A549 (cell line): ENCODE results near the gene EPS8L2.

Experiments
- CHD2 ChIP-seq: fragments of 150-350 bp; IDR thresholded peaks from 2 replicates; pipeline ENCODE4 v1.6.1; 2014; ENCODE audit warnings: low read length; ENCODE audit not compliant: partially characterized antibody
- CTCF ChIP-seq: fragments of >200 bp; sonication (Bioruptor Twin); formaldehyde crosslinking; IDR thresholded peaks from 3 replicates; pipeline ENCODE4 v1.5.1; 2016
- E2F6 ChIP-seq: IDR thresholded peaks from 2 replicates; pipeline ENCODE4 v1.6.1; 2012; ENCODE audit warnings: low read depth, borderline replicate concordance
- EP300 ChIP-seq, 2 experiments: fragments of >200 bp; sonication (Bioruptor Twin); formaldehyde crosslinking; IDR thresholded peaks; 2 replicates in 1 of 2; 3 replicates in 1 of 2; pipeline ENCODE4 v1.6.1; 2016 to 2017
- ESRRA ChIP-seq: fragments of 150-350 bp; IDR thresholded peaks from 2 replicates; pipeline ENCODE4 v1.6.1; 2014; ENCODE audit warnings: mild to moderate bottlenecking, low read length, borderline replicate concordance
- FOSB ChIP-seq: fragments of 250-450 bp; sonication (Bioruptor Pico); IDR thresholded peaks from 2 replicates; pipeline ENCODE4 v1.5.0; 2020; ENCODE audit warnings: mild to moderate bottlenecking, moderate library complexity
- HOXB5 ChIP-seq: fragments of 250-450 bp; sonication (Bioruptor Pico); IDR thresholded peaks from 2 replicates; pipeline ENCODE4 v1.5.0; 2020; ENCODE audit warnings: mild to moderate bottlenecking, moderate library complexity
- JUNB ChIP-seq: fragments of >200 bp; sonication (Bioruptor Twin); formaldehyde crosslinking; IDR thresholded peaks from 2 replicates; pipeline ENCODE4 v1.6.1; 2016
- NFE2L2 ChIP-seq: fragments of 150-350 bp; conservative IDR thresholded peaks from 2 replicates; pipeline ENCODE4 v1.6.1; 2014; ENCODE audit warnings: low read length
- POLR2A ChIP-seq: IDR thresholded peaks from 2 replicates; pipeline ENCODE4 v1.6.1; 2012; ENCODE audit warnings: mild to moderate bottlenecking, low read length
- RAD21 ChIP-seq, 2 experiments: fragments of >200 bp in 1 of 2; sonication (Bioruptor Twin) in 1 of 2; formaldehyde crosslinking in 1 of 2; IDR thresholded peaks in 1 of 2; conservative IDR thresholded peaks in 1 of 2; 2 replicates in 1 of 2; 3 replicates in 1 of 2; pipeline ENCODE4 v1.6.1; 2012 to 2018; ENCODE audit warnings: inconsistent platforms in 1 of 2
- RCOR1 ChIP-seq: fragments of 150-350 bp; IDR thresholded peaks from 2 replicates; pipeline ENCODE4 v1.6.1; 2014; ENCODE audit warnings: antibody characterized with exemption, low read length, low read depth
- RFX5 ChIP-seq: fragments of 450-650 bp; IDR thresholded peaks from 2 replicates; pipeline ENCODE4 v1.7.1; 2014; ENCODE audit warnings: antibody characterized with exemption, mild to moderate bottlenecking, moderate library complexity

- TF ChIP-seq RAD21 (conservative IDR thresholded peaks at IDR 0.05 in 1 of 2, IDR thresholded peaks at IDR 0.05 in 1 of 2) (no peak), CTCF (no peak), E2F6 (no peak), JUNB (no peak), FOSB (CRISPR knock-in tag) (no peak), NFE2L2 (no peak), CHD2 (no peak), HOXB5 (no peak), ESRRA (no peak), EP300 (IDR thresholded peaks at IDR 0.05) (no peak), POLR2A (no peak), RFX5 (no peak), RCOR1 (no peak)
These were observed 65.7 kb downstream of the EPS8L2 start for GRCh38 chr11:771617-772204.
